Endodermal cell (in vitro differentiated cells): ENCODE data around the gene KCNN3. TPM values are rescaled to one million over a fixed set of nuclear protein-coding genes. Genes with fewer than 3 reads are reported as not detected.

Experiments used
- DNase-seq: peaks from one replicate; pipeline ENCODE4 v3.0.0-alpha.2; 2017
- H3K27ac ChIP-seq: 2 replicates; pipeline ENCODE4 v1.5.1; 2013; ENCODE audit warnings: mild to moderate bottlenecking, low read depth, low read length, moderate library complexity
- H3K27me3 ChIP-seq: 2 replicates; pipeline ENCODE4 v1.6.1; 2013; ENCODE audit warnings: mild to moderate bottlenecking, low read length, moderate library complexity; ENCODE audit not compliant: insufficient read depth, control insufficient read depth, poor library complexity, severe bottlenecking
- H3K36me3 ChIP-seq: 2 replicates; pipeline ENCODE4 v1.7.0; 2013; ENCODE audit warnings: mild to moderate bottlenecking, low read length, moderate library complexity; ENCODE audit not compliant: control insufficient read depth, insufficient read depth
- H3K4me1 ChIP-seq: one replicate; pipeline ENCODE4 v1.7.0; 2013; ENCODE audit warnings: low read length; ENCODE audit not compliant: control insufficient read depth, insufficient read depth
- H3K4me3 ChIP-seq: 2 replicates; pipeline ENCODE4 v1.5.1; 2013; ENCODE audit warnings: mild to moderate bottlenecking, low read length, moderate library complexity
- H3K9ac ChIP-seq: 2 replicates; pipeline ENCODE4 v1.6.1; 2013; ENCODE audit warnings: mild to moderate bottlenecking, low read length, moderate library complexity; ENCODE audit not compliant: poor library complexity, severe bottlenecking; ENCODE audit errors: extremely low read depth
- H3K9me3 ChIP-seq: 2 replicates; pipeline ENCODE4 v1.6.1; 2013; ENCODE audit warnings: mild to moderate bottlenecking, low read length, moderate library complexity; ENCODE audit not compliant: control insufficient read depth
- H3K27ac Mint-ChIP-seq: 2 replicates; pipeline ENCODE4 v1.8.0; 2020; ENCODE audit warnings: mixed read lengths
- H3K27me3 Mint-ChIP-seq: 2 replicates; pipeline ENCODE4 v1.8.0; 2021; ENCODE audit warnings: mild to moderate bottlenecking, mixed read lengths; ENCODE audit not compliant: insufficient read depth
- H3K36me3 Mint-ChIP-seq: 2 replicates; pipeline ENCODE4 v1.8.0; 2020; ENCODE audit warnings: low read depth, mixed read lengths
- H3K4me1 Mint-ChIP-seq: 2 replicates; pipeline ENCODE4 v1.8.0; 2020; ENCODE audit warnings: mixed read lengths
- H3K4me3 Mint-ChIP-seq: 2 replicates; pipeline ENCODE4 v1.8.0; 2020; ENCODE audit warnings: mild to moderate bottlenecking, moderate library complexity, mixed read lengths
- H3K9me3 Mint-ChIP-seq: 2 replicates; pipeline ENCODE4 v1.8.0; 2020; ENCODE audit warnings: mild to moderate bottlenecking, mixed read lengths
- CTCF ChIP-seq: fragments of 200-600 bp; sonication (generic); conservative IDR thresholded peaks from 2 replicates; pipeline ENCODE4 v1.5.0; 2021; ENCODE audit warnings: antibody characterized with exemption, mild to moderate bottlenecking
- WGBS, 2 experiments: methylation state at CpG; one replicate each; pipeline versions ENCODE4 v1.1.5 to v1.1.7; 2013; ENCODE audit warnings: missing lambda C conversion rate in 2 of 2, mixed read lengths in 1 of 2; ENCODE audit not compliant: insufficient coverage in 1 of 2, insufficient read length in 1 of 2; 5-methylcytosine and 5-hydroxymethylcytosine counted together
- total RNA-seq, 2 donors: library from RNA; stranded (reverse); fragmentation: NEBNext Ultra II Directional in 1 of 2; extraction: Animal tissue kit (Norgen Biotek cat#: 25700) in 1 of 2; gene quantifications; 2 replicates in 1 of 2; 3 replicates in 1 of 2; pipeline ENCODE4 v1.2.1, GENCODE V29; 2021

Gene KCNN3
- total RNA-seq, 2 donors from 2014 or later = 0.57 to 0.75 TPM

GRCh38 chr1:154707901-154708463 lies 162.1 kb downstream of the KCNN3 start:
- no peak overlapping the region for H3K4me3 Mint-ChIP-seq
- TF ChIP-seq CTCF = no peak

GRCh38 chr1:154706851-154707250 lies 163.2 kb downstream of the KCNN3 start:
- no peaks in the 10 kb centered on the region for H3K4me1 ChIP-seq
- H3K9me3 ChIP-seq = no peaks in the 10 kb centered on the region
- TF ChIP-seq CTCF = no peak
- Mint-ChIP-seq H3K9me3 (no peaks in the 10 kb centered on the region), H3K4me1 (peaks cover 5% of the 10 kb centered on the region), H3K27ac (no peak overlapping the region), H3K27me3 (no peaks in the 10 kb centered on the region), H3K36me3 (no peaks in the 10 kb centered on the region), H3K4me3 (no peak overlapping the region)
- no peak for DNase-seq
- 86% methylated on average over 1 of the region's 1 CpG; no CpG with 5 or more reads in 1 of the 2 experiments for WGBS, 2 experiments
- H3K4me3 ChIP-seq = no peak overlapping the region
- H3K9ac ChIP-seq = no peak overlapping the region
- H3K27me3 ChIP-seq = no peaks in the 10 kb centered on the region
- H3K36me3 ChIP-seq = no peaks in the 10 kb centered on the region
- H3K27ac ChIP-seq = no peak overlapping the region

More at GRCh38 chr1:154707901-154708463, 162.1 kb downstream of the KCNN3 start:
- no peak for DNase-seq
- no peaks in the 10 kb centered on the region for H3K36me3 ChIP-seq
- no peak overlapping the region for H3K27ac ChIP-seq
- H3K9ac ChIP-seq = no peak overlapping the region
- H3K27me3 ChIP-seq = no peaks in the 10 kb centered on the region
- no peaks in the 10 kb centered on the region for H3K4me1 ChIP-seq
- Mint-ChIP-seq H3K9me3 (no peaks in the 10 kb centered on the region), H3K27ac (no peak overlapping the region), H3K36me3 (no peaks in the 10 kb centered on the region), H3K4me1 (peaks cover 5% of the 10 kb centered on the region), H3K27me3 (no peaks in the 10 kb centered on the region)
- WGBS, 2 experiments = 92 to 93% methylated on average over 12 to 17 of the region's 17 CpGs
- no peak overlapping the region for H3K4me3 ChIP-seq
- H3K9me3 ChIP-seq = no peaks in the 10 kb centered on the region

- no peak for TF ChIP-seq CTCF
- H3K36me3 ChIP-seq = no peaks in the 10 kb centered on the region
- H3K9me3 Mint-ChIP-seq = no peaks in the 10 kb centered on the region
- H3K9me3 ChIP-seq = no peaks in the 10 kb centered on the region
- no peak overlapping the region for H3K27ac Mint-ChIP-seq
- no peaks in the 10 kb centered on the region for H3K27me3 Mint-ChIP-seq
- no peak overlapping the region for H3K9ac ChIP-seq
- H3K4me3 ChIP-seq = no peak overlapping the region
- WGBS, 2 experiments = 91 to 100% methylated on average over 2 of the region's 2 CpGs
- no peaks in the 10 kb centered on the region for H3K4me1 ChIP-seq
- peaks cover 5% of the 10 kb centered on the region for H3K4me1 Mint-ChIP-seq
- no peaks in the 10 kb centered on the region for H3K36me3 Mint-ChIP-seq
- H3K4me3 Mint-ChIP-seq = no peak overlapping the region
- no peaks in the 10 kb centered on the region for H3K27me3 ChIP-seq
- no peak overlapping the region for H3K27ac ChIP-seq
- DNase-seq = no peak
Observed at GRCh38 chr1:154705544-154705943, 164.5 kb downstream of the KCNN3 start.
